Epithelial cell of esophagus (primary cell): Measurements from ENCODE around the gene L1CAM.

Experiments used
- DNase-seq: peaks from one replicate; pipeline ENCODE4 v3.0.0; 2010; ENCODE audit warnings: low read depth
- H3K4me3 ChIP-seq: 2 replicates; pipeline ENCODE4 v1.5.1; 2011; ENCODE audit warnings: mild to moderate bottlenecking, low read length, control low read depth
- TF ChIP-seq, protein P1 (sequence below): IDR thresholded peaks from 2 replicates; pipeline ENCODE4 v1.5.1; 2011; ENCODE audit warnings: low read depth, mild to moderate bottlenecking, low read length, control low read depth, inconsistent platforms; ENCODE audit not compliant: insufficient read depth; ENCODE audit errors: missing control alignments

The L1CAM gene

DNA sequence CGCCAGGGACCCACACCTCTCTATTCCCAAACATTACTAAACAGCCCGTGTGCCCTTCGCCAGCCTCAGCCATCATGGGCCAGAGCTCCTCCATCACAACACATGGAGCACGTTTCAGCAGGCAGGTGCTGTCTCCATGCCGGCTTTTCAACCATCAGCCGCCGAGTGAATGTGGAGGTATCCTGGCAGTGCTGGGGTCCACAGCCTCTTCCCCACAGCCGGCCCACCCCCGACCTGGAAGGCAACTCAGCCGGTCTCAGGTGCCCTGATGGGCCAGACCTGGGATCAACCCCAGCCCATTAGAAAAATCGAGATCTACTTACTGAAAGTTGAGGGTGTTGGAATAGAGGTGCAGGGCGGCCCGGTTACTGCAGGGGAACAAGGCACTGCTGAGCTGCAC, 45.8 kb upstream of the L1CAM start:
- no peak for DNase-seq
- TF ChIP-seq, protein P1, sequence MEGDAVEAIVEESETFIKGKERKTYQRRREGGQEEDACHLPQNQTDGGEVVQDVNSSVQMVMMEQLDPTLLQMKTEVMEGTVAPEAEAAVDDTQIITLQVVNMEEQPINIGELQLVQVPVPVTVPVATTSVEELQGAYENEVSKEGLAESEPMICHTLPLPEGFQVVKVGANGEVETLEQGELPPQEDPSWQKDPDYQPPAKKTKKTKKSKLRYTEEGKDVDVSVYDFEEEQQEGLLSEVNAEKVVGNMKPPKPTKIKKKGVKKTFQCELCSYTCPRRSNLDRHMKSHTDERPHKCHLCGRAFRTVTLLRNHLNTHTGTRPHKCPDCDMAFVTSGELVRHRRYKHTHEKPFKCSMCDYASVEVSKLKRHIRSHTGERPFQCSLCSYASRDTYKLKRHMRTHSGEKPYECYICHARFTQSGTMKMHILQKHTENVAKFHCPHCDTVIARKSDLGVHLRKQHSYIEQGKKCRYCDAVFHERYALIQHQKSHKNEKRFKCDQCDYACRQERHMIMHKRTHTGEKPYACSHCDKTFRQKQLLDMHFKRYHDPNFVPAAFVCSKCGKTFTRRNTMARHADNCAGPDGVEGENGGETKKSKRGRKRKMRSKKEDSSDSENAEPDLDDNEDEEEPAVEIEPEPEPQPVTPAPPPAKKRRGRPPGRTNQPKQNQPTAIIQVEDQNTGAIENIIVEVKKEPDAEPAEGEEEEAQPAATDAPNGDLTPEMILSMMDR, result no peak
- no peak overlapping the region for H3K4me3 ChIP-seq

DNA sequence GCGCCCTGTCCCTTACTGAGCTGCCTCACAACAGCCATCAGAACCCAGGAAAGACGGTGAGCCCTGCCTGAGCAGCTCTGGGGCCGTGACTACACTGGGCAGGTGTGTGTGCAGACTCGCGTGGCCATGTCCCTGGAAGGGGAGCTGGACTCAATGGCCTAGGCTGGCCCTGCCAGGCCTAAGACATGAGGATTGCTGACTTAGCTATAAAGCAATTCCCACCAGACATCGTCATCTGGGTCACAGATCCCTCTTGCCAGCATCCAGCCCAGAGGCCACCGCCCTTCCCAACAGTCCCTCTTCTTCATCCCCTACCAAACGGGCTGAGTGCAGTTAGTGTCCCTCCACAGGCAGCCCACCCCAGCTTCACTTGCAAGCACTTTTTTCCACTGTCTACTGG, 45.2 kb upstream of the L1CAM start:
- no peak for DNase-seq
- TF ChIP-seq, protein P1, result no peak
- no peak overlapping the region for H3K4me3 ChIP-seq

DNA sequence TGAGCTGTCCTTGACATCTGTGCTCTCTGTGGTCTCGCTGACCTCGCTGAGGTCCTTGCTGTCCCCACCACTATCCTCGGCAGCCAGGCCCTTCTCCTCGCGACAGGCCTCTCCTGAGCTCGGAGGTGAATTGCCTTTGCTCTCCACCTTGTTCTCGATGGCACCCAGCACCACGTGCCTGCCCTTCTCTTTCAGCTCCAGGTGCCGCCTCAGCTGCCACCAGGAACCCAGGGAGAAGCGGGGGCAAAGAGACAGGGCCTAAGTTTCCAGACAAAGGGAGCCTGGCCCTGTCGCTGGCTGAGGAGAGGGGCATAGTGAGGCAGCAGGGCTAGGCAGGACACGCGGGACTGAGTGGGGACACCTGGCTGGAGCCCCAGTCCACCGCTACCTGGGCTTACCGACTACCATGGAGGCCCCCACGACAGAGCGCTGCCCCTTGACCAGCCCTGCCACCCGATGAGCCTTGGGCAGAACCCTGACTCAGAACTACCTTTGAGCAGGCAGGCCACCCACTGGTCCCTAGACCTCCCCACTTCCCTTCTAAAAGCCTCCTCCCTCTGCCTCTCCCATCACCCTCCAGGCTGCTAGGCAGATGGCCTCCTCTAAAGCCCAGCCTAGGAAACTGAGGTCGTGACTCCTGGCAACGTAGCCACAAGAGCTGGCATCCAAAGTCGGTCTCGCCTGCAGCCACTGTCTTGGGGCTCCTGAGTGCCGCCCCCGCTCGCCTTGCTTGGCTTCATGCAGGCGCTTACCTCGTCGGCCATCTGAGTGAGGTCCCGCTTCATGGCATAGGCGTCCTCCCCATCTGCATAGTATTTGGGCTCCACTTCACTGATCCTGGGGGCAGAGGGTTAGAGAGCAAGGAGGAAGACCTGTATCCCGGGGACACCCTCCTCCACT, 44.3 kb upstream of the L1CAM start:
- DNase-seq, result no peak
- H3K4me3 ChIP-seq, result no peak overlapping the region
- TF ChIP-seq, protein P1, result no peak

DNA sequence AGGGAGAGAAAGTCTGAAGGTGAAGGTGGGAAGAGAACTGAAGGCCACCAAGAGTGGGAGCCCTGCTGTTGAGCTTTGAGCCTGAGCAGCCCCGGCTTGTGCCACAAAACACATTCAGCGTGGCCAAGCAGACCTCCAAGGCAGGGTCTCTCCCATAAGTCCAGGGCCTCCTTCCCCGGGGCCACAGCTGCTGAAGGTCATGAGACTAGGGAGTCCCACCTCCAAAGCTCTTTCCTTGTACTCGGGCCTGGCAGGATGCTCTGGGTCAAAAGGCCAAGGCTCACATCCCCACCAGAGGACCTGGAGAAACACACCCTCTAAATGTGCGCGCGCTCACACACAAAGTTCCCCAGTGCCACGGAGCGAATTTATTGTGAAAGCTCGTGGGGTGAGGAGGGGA, 43.6 kb upstream of the L1CAM start:
- DNase-seq, result no peak
- no peak overlapping the region for H3K4me3 ChIP-seq
- TF ChIP-seq, protein P1, result no peak

DNA sequence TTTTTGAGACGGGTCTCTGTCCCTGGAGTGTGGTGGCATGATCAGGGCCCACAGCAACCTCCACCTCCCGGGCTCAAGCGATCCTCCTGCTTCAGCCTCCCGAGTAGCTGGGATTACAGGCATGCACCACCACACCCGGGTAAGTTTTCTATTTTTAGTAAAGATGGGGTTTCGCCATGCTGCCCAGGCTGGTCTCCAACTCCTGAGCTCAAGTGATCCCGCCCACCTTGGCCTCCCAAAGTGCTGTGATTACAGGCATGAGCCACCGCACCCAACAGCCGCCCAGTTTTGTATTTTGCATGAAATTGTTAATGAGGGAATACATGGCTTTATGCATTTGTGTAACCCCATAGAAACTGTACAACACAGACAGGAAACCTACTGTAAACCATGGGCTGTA, 42.9 kb upstream of the L1CAM start:
- H3K4me3 ChIP-seq, result no peak overlapping the region
- no peak for DNase-seq
- TF ChIP-seq, protein P1, result no peak

DNA sequence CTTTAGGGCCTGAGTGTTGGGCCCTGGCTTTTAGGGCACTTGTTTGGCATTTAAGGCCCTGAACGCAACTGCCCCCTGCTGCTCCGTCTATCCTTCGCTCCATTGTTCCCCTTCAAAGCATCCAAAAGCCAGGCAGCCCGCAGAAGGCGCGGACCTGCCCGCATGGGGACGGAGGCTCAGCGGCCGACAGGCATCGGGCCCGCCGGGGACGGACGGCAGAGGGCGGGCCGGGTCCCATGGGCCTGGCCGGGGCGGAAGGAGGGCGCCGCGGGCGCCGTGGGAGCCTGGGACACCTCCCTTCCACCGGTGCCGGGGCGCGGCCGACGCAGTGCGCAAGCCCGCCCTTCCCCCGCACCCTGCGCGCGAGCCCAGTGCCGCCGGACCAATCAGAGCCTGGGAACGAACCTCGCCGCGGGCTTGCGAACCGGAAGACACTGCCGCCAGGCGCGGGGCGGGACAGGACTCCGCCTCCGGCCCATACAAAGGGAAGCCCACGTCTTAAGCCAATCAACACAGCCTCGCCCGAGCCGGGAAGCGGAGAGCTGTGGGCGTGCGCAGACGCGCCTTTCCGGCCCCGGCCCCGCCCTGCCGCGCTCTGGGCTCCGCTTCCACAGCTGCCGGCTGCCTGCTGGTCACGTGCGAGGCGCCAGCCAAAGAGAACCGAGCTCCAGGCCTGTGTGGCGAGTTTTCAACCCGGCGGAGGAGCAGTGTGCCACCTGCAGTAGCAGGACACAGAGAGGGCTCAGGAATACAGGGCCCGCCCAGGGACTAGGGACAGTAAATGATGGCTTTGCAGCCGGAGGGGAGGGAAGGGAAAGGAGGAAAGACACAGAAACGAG, 42.2 kb upstream of the L1CAM start:
- H3K4me3 ChIP-seq, result peak overlapping the region; percentile 55
- TF ChIP-seq, protein P1, result no peak
- DNase-seq, result peak; percentile 98
